Neural progenitor cell (in vitro differentiated cells): Measurements from ENCODE around the gene CAMK2N1. TPM values are rescaled to one million over a fixed set of nuclear protein-coding genes. Genes with fewer than 3 reads are reported as not detected.

Experiments used
- DNase-seq: peaks from one replicate; pipeline ENCODE4 v3.0.0-alpha.2; 2016; ENCODE audit warnings: low spot score
- H2AFZ ChIP-seq: fragments of 200-600 bp; sonication (generic); replicated peaks from 2 replicates; pipeline ENCODE4 v1.6.1; 2016; ENCODE audit warnings: antibody characterized with exemption
- H3F3A ChIP-seq: fragments of 200-600 bp; sonication (generic); 2 replicates; pipeline ENCODE4 v1.6.1; 2016; ENCODE audit warnings: antibody characterized with exemption, low read depth
- H3K27ac ChIP-seq: fragments of 200-600 bp; sonication (generic); 2 replicates; pipeline ENCODE4 v1.5.1; 2016; ENCODE audit warnings: mild to moderate bottlenecking
- H3K27me3 ChIP-seq: fragments of 200-600 bp; sonication (generic); 2 replicates; pipeline ENCODE4 v1.6.1; 2016; ENCODE audit warnings: mild to moderate bottlenecking, moderate library complexity
- H3K36me3 ChIP-seq: fragments of 200-600 bp; sonication (generic); 2 replicates; pipeline ENCODE4 v1.5.1; 2016
- H3K4me1 ChIP-seq: fragments of 200-600 bp; sonication (generic); 2 replicates; pipeline ENCODE4 v1.6.1; 2016; ENCODE audit warnings: mixed run types
- H3K4me2 ChIP-seq: fragments of 200-600 bp; sonication (generic); 2 replicates; pipeline ENCODE4 v1.6.1; 2016
- H3K4me3 ChIP-seq: fragments of 200-600 bp; sonication (generic); 2 replicates; pipeline ENCODE4 v1.5.1; 2016
- H3K79me2 ChIP-seq: fragments of 200-600 bp; sonication (generic); 2 replicates; pipeline ENCODE4 v1.6.1; 2016; ENCODE audit warnings: low read depth
- H3K9ac ChIP-seq: fragments of 200-600 bp; sonication (generic); 2 replicates; pipeline ENCODE4 v1.6.1; 2016
- H3K9me3 ChIP-seq: fragments of 200-600 bp; sonication (generic); 2 replicates; pipeline ENCODE4 v1.5.1; 2016; ENCODE audit warnings: low read depth
- H4K20me1 ChIP-seq: fragments of 200-600 bp; sonication (generic); 2 replicates; pipeline ENCODE4 v1.6.1; 2016; ENCODE audit warnings: low read depth
- H3K27ac Mint-ChIP-seq: 3 replicates; pipeline ENCODE4 v1.8.0; 2021; ENCODE audit warnings: mixed read lengths
- H3K27me3 Mint-ChIP-seq: 2 replicates; pipeline ENCODE4 v1.8.0; 2022; ENCODE audit warnings: low read depth, mild to moderate bottlenecking, inconsistent platforms, moderate library complexity, mixed read lengths; ENCODE audit not compliant: insufficient read depth
- H3K36me3 Mint-ChIP-seq: 3 replicates; pipeline ENCODE4 v1.8.0; 2021; ENCODE audit warnings: mixed read lengths
- H3K4me1 Mint-ChIP-seq: 3 replicates; pipeline ENCODE4 v1.8.0; 2021; ENCODE audit warnings: mixed read lengths
- H3K4me3 Mint-ChIP-seq: 3 replicates; pipeline ENCODE4 v1.8.0; 2021; ENCODE audit warnings: mild to moderate bottlenecking, moderate library complexity, mixed read lengths
- H3K9me3 Mint-ChIP-seq: 3 replicates; pipeline ENCODE4 v1.8.0; 2020; ENCODE audit warnings: mixed read lengths
- EZH2 ChIP-seq: fragments of 200-600 bp; sonication (generic); IDR thresholded peaks from 2 replicates; pipeline ENCODE4 v1.6.1; 2017; ENCODE audit warnings: antibody characterized with exemption, mild to moderate bottlenecking, moderate library complexity
- EZH2phosphoT487 ChIP-seq: fragments of 200-600 bp; sonication (generic); IDR thresholded peaks from 2 replicates; pipeline ENCODE4 v1.6.1; 2017; ENCODE audit warnings: antibody characterized with exemption
- total RNA-seq: library from RNA; depleted of rRNA; stranded (reverse); fragments of >200 nt; gene quantifications from 2 replicates; pipeline ENCODE4 v1.2.3, GENCODE V29; 2015; ENCODE audit warnings: low replicate concordance
- TF ChIP-seq, protein P1 (sequence below): fragments of 200-600 bp; sonication (generic); IDR thresholded peaks from 2 replicates; pipeline ENCODE4 v1.5.1; 2017; ENCODE audit warnings: antibody characterized with exemption, mild to moderate bottlenecking

Gene CAMK2N1
- total RNA-seq, 1 donor from 2014 or later: 11.4 TPM

DNA sequence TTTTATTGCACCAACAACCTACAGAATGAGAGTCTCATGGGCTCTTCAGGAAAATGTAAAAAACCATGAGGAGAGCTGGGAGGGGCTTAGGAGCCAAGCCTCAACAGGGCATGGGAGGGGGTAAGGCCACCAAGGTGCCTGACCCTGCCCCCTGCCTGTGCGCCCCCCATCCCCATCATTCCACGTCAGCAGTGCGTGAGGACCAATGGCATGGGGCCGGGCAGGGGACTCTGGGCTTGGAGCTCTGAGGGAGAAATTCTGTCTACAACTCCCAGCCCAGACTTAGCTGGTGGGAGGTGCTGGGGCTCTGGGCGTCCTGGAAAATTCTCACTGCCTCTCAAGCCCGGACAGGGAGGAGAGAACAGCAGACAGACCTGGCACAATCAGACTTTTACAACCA is 5.2 kb upstream of the CAMK2N1 start:
- Histone ChIP-seq H3K36me3 (no peaks in the 10 kb centered on the region), H3K9ac (no peak overlapping the region), H3K9me3 (no peaks in the 10 kb centered on the region), H3K4me2 (no peak overlapping the region), H3F3A (peaks cover 17% of the 10 kb centered on the region), H3K27ac (no peak overlapping the region), H3K79me2 (no peaks in the 10 kb centered on the region), H2AFZ (no peak overlapping the region), H4K20me1 (peaks cover 9% of the 10 kb centered on the region), H3K4me1 (no peaks in the 10 kb centered on the region), H3K4me3 (no peak overlapping the region), H3K27me3 (peaks cover 54% of the 10 kb centered on the region)
- Mint-ChIP-seq H3K9me3 (no peaks in the 10 kb centered on the region), H3K4me3 (no peak overlapping the region), H3K27me3 (peaks cover 18% of the 10 kb centered on the region), H3K4me1 (peaks cover 11% of the 10 kb centered on the region), H3K27ac (no peak overlapping the region), H3K36me3 (no peaks in the 10 kb centered on the region)
- TF ChIP-seq, protein P1, sequence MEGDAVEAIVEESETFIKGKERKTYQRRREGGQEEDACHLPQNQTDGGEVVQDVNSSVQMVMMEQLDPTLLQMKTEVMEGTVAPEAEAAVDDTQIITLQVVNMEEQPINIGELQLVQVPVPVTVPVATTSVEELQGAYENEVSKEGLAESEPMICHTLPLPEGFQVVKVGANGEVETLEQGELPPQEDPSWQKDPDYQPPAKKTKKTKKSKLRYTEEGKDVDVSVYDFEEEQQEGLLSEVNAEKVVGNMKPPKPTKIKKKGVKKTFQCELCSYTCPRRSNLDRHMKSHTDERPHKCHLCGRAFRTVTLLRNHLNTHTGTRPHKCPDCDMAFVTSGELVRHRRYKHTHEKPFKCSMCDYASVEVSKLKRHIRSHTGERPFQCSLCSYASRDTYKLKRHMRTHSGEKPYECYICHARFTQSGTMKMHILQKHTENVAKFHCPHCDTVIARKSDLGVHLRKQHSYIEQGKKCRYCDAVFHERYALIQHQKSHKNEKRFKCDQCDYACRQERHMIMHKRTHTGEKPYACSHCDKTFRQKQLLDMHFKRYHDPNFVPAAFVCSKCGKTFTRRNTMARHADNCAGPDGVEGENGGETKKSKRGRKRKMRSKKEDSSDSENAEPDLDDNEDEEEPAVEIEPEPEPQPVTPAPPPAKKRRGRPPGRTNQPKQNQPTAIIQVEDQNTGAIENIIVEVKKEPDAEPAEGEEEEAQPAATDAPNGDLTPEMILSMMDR: no peak
- TF ChIP-seq EZH2phosphoT487: no peak
- TF ChIP-seq EZH2: no peak
- no peak for DNase-seq

DNA sequence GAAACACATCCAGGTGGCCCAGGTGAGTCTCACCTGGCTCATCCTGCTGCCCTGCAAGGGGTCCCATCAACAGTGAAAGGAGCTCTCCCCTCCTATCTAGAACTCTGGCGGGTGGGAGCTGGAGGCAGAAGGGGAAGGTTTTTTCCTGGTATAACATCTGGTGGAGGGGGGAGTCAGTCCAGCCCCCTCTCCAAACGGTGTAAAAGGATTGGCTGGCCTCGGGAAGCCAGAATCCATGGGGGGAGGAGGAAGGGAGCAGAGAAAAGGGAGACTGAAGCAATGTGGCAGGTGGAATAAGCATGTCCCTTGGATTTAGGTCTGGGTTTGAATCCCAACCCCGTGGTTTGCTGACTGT is 1.2 kb upstream of the CAMK2N1 start:
- TF ChIP-seq EZH2 (peak; percentile 39), EZH2phosphoT487 (no peak)
- H3K4me1 Mint-ChIP-seq: peaks cover 19% of the 10 kb centered on the region
- H3K4me2 ChIP-seq: peak overlapping the region; percentile 98
- peaks cover 91% of the 10 kb centered on the region for H3K27me3 ChIP-seq
- peaks cover 45% of the 10 kb centered on the region for H3F3A ChIP-seq
- H3K36me3 ChIP-seq: no peaks in the 10 kb centered on the region
- H3K27me3 Mint-ChIP-seq: peaks cover 24% of the 10 kb centered on the region
- no peak overlapping the region for H2AFZ ChIP-seq
- H3K27ac Mint-ChIP-seq: no peak overlapping the region
- peaks cover 21% of the 10 kb centered on the region for H4K20me1 ChIP-seq
- no peak overlapping the region for H3K27ac ChIP-seq
- H3K4me3 Mint-ChIP-seq: peak overlapping the region; percentile 83
- H3K4me3 ChIP-seq: peak overlapping the region; percentile 95
- H3K79me2 ChIP-seq: peaks cover 4% of the 10 kb centered on the region
- no peaks in the 10 kb centered on the region for H3K9me3 ChIP-seq
- peaks cover 8% of the 10 kb centered on the region for H3K4me1 ChIP-seq
- no peak overlapping the region for H3K9ac ChIP-seq
- H3K9me3 Mint-ChIP-seq: no peaks in the 10 kb centered on the region
- DNase-seq: peak; percentile 27
- H3K36me3 Mint-ChIP-seq: peaks cover 3% of the 10 kb centered on the region

DNA sequence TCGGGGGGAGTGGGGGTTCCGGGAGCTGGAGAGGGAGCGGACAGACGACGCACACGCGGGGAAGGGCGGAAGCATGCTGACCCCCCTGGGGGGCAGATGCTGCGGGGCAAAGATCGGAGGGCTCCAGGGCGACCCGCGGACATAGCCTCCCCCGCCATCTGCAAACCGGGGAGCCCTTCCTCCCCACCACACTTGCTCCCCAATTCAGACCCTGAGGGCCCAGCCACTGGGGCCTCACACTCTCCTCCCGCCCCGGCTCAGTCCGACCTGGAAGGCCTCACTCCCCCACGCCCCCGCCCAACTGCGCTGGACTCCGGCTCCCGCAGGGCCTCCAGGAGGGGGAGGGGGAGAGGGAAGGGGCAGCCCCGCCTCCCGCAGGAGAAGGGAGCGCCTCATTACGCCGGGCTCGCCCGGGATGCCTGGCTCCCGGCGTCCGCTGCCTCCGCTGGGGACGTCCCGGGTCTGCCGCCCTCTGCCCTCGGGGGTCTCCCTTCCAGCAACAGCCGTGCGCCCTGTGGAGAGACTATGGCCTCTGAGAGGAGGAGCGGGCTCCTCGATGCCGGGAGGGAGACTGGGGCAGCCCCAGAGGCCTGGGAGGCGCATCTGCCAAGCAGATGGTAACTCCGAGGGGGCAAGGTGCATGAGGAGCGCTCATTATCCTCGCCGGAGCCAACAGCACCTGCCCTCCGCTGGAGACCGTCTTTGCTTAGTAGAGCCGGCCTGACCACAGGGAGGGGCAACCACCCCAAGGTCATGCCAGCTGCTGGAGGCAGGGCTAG is 636 bp upstream of the CAMK2N1 start:
- Histone ChIP-seq H3K27me3 (peaks cover 97% of the 10 kb centered on the region), H3K4me2 (peak overlapping the region; percentile 98), H3K27ac (no peak overlapping the region), H3K4me1 (peaks cover 8% of the 10 kb centered on the region), H4K20me1 (peaks cover 22% of the 10 kb centered on the region), H3K79me2 (peaks cover 4% of the 10 kb centered on the region), H3K36me3 (no peaks in the 10 kb centered on the region), H2AFZ (peak overlapping the region; percentile 95), H3K9ac (no peak overlapping the region), H3K9me3 (no peaks in the 10 kb centered on the region), H3F3A (peaks cover 45% of the 10 kb centered on the region), H3K4me3 (peak overlapping the region; percentile 95)
- DNase-seq: peak; percentile 94
- Mint-ChIP-seq H3K9me3 (no peaks in the 10 kb centered on the region), H3K27ac (no peak overlapping the region), H3K4me1 (peaks cover 20% of the 10 kb centered on the region), H3K4me3 (peak overlapping the region; percentile 83), H3K36me3 (peaks cover 3% of the 10 kb centered on the region), H3K27me3 (peaks cover 24% of the 10 kb centered on the region)
- TF ChIP-seq EZH2: peak; percentile 47
- TF ChIP-seq, protein P1: no peak
- TF ChIP-seq EZH2phosphoT487: peak; percentile 33
